Measurements from ENCODE around the gene KLC1.

- TF ChIP-seq KDM5A (IDR thresholded peaks at IDR 0.05), result no peak
- no peak for TF ChIP-seq POLR2A (IDR thresholded peaks at IDR 0.05; ENCODE audit: low read length)
- TF ChIP-seq HES2 (IDR thresholded peaks at IDR 0.05), result no peak
- TF ChIP-seq RNF2 (IDR thresholded peaks at IDR 0.05; ENCODE audit: borderline replicate concordance, low read depth), result no peak
- TF ChIP-seq, protein P1, sequence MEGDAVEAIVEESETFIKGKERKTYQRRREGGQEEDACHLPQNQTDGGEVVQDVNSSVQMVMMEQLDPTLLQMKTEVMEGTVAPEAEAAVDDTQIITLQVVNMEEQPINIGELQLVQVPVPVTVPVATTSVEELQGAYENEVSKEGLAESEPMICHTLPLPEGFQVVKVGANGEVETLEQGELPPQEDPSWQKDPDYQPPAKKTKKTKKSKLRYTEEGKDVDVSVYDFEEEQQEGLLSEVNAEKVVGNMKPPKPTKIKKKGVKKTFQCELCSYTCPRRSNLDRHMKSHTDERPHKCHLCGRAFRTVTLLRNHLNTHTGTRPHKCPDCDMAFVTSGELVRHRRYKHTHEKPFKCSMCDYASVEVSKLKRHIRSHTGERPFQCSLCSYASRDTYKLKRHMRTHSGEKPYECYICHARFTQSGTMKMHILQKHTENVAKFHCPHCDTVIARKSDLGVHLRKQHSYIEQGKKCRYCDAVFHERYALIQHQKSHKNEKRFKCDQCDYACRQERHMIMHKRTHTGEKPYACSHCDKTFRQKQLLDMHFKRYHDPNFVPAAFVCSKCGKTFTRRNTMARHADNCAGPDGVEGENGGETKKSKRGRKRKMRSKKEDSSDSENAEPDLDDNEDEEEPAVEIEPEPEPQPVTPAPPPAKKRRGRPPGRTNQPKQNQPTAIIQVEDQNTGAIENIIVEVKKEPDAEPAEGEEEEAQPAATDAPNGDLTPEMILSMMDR (IDR thresholded peaks at IDR 0.05), result no peak
- no peak for TF ChIP-seq CHD4 (IDR thresholded peaks at IDR 0.05; ENCODE audit: borderline replicate concordance)
Measured at GRCh38 chr14:103695296-103696069, 66.5 kb downstream of the KLC1 start.

Data from A549 (cell line).